ENCODE data around the gene C19orf33.
"Not testable (repeated sequence)": the region's sequence is repeated elsewhere in the genome, so short reads cannot be mapped to it uniquely, and the experiment has no call there.

C19orf33 gene

DNA sequence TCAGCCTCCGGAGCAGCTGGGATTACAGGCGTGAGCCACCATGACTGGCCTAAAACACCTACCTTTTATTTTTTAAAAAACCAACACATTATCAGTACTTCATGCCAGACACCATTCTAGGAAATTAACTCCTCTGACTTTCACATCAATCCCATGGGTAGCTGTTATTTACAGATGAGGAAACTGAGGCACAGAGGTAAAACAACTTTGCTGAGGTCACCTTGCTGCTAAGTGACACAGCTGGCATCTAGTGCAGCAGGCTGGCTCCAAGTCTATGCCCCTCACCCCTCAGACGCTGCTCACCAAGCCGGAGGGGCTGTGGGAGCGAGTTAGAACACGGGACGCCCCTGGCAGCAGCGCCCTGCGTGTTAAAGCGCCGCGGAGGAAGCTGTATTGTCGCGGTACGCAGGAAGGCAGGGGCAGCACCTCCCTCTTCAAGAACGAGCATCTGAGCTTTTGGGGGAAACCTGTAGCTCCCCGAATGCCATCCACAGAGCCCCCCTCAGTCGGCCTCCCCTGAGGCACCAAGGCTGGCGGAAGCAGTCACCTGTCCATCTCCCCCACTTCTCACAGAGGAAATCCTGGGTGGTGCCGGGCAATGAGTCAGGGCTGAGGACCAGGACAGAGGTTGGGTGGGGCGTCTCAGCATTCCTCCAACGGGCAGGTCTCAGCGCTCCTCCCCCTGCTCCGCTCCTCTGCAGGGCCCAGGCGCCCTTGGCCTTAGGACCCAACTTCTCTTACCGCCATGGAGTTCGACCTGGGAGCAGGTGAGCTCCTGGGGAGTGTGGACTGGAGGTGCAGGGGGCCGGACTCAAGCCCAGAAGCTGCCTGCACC is at the start of gene C19orf33:
Gene C19orf33, plus strand, starts transcription at position 735 of the 835 bp plus-strand sequence. Its CDS starts 11 bp downstream, at position 746.
- no peak for DNase-seq

DNA sequence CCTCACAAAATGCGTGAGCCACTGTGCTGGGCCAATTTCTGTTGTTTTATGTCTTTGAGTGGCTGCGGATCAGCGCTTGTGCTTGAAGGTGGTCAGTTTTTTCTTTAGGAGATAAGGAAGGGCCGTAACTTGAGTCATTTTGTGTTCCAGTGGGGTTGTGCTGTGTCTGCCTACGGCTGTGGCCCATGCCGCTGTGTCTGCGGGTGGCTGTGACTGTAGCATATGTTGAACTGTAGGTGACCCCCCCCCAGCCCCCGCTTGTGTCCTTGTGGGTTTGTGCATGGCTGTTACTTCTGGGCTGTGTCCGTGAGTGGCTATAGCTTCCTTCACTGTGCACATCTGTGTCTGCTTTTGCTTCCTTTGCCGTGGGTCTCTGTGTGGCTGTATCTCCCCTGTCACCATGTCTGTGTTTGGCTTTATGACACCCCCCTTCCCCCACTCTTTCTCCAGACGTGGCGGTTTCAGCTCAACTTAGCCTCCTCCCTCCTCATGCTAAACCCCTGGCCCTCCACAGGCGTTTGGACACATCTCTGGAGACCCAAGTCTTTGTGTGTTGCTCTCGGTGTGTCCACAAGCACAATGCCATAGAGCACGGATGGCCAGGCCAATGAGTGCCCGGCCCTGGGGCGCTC is 48.6 kb upstream of the C19orf33 start:
- DNase-seq: no peak

DNA sequence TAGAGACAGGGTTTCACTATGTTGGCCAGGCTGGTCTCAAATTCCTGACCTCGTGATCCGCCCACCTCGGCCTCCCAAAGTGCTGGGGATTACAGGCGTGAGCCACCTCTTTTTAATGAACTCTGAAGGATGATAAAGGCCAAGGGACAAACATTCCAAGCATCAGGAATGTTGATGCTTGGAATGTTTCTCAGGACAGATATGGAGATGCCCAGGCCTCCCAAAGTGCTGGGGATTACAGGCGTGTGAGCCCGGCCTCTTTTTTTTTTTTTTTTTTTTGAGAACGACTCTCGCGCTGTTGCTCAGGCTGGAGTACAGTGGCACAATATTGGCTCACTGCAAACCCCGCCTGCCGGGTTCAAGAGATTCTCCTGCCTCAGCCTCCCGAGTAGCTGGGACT is 42.1 kb upstream of the C19orf33 start:
- DNase-seq: not testable (repeated sequence)

DNA sequence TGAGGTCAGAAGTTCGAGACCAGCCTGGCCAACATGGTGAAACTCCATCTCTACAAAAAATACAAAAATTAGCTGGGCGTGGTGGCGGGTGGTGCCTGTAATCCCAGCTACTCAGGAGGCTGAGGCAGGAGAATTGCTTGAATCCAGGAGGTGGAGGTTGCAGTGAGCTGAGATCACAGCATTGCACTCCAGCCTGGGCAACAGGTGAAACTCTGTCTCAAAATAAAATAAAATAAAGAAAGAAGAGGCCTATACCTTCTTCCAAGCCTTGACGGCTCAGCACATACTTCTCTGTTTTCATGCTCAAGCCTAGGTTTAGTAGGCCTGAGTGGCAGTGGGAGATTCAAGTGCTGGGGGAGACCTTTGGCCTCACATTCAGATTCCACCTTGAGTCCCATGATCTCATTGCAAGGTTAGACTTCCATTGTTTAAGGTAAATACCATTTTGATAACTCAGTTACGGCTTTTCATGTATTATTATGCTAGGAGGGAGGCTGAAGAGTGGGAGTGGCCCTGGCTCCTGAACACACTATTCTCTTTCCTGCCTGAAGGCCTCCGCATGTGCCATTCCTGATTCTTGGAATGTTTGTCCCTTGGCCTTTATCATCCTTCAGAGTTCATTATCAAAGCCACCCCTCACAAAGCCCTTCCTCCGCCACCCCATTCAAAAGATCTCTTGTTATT is 41.3 kb upstream of the C19orf33 start:
- no peak for DNase-seq

DNA sequence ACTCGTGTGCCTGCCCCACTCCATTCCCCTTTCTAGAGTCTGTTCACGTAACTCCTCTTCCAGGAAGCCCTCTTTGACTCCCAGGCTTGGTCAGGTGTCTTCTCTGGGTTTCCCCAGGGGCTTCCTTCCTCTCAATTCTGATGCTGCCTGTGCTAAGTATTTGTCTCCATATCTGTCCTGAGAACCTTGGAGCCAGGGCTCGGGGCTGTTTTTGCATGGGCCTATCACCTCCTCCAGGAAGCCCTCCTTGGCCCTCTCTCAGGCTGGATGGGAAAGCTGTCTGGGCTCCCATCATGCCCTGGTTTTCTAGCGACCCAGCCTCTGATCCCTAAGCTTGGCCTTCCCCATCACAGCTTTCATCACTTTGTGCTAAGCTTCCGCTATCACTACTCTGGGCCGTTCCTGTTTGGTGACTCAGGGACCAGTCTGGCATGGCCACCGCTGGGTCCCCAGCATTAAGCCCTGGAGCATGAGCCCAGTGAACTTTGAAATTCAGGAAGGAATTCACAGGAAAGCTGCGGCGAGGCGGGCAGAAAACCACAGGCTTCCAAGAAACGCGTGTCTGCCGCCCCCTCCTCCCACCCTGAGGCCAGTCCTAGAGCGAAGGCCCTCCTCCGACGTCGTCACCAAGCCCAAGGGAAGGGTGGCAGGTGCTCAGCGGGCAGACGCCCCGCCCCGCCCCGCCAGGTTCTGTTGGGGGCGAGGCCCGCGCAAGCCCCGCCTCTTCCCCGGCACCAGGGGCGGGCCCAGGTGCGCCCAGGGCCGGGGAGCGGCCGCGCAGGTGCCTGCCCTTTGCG is 40.2 kb upstream of the C19orf33 start:
- DNase-seq: peak; percentile 79

DNA sequence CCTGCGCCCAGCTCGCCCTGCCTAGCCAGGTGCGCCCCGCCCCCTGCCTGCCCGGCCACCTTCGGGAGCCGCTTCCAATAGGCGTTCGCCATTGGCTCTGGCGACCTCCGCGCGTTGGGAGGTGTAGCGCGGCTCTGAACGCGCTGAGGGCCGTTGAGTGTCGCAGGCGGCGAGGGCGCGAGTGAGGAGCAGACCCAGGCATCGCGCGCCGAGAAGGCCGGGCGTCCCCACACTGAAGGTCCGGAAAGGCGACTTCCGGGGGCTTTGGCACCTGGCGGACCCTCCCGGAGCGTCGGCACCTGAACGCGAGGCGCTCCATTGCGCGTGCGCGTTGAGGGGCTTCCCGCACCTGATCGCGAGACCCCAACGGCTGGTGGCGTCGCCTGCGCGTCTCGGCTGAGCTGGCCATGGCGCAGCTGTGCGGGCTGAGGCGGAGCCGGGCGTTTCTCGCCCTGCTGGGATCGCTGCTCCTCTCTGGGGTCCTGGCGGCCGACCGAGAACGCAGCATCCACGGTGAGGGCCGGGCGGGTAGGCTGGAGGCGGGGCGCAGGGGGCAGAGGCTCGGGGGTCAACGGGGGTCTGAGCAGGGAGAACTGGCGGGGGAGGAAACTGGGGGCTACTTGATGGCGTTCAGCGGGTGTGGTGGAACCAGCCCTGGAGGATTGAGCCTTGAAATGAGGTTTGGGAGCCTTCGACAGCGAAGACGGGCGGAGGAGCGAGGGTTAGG is 39.4 kb upstream of the C19orf33 start, which contains the start of gene SPINT2:
Gene SPINT2, plus strand, starts transcription at position 88 of the 727 bp plus-strand sequence. Its CDS starts 320 bp downstream, at position 408.
- no peak for DNase-seq

DNA sequence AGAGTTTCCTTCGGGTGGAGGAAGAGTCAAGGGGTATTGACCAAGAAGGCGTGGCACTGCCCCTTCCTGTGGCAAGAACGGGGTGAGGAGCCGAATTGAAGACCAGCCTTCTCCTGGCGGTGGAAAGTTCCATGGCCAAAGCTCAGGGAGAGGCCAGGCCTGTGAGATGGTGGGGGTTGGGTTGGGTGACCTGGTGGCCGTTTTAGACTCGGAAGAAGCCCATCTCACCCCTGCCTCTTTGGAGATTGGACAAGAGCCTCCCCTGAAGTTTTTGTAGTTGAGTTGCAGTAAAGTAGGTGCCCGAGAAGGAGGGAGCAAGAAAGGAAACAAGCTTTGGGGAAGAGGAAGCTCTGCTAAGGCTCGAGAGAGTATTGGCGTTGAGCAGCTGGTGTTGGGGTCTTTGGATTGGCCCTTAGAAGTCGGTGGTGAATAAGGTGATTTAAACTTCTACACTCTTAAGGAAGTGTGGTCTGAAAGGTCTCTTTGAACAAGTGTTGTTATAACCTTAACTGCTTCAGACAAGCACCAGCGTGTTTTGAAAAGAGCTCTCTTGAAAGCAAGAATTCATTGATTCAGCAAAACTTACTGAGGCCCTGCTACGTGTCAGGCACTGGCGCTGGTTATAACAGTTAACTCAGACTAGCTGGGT is 38.7 kb upstream of the C19orf33 start:
- no peak for DNase-seq

DNA sequence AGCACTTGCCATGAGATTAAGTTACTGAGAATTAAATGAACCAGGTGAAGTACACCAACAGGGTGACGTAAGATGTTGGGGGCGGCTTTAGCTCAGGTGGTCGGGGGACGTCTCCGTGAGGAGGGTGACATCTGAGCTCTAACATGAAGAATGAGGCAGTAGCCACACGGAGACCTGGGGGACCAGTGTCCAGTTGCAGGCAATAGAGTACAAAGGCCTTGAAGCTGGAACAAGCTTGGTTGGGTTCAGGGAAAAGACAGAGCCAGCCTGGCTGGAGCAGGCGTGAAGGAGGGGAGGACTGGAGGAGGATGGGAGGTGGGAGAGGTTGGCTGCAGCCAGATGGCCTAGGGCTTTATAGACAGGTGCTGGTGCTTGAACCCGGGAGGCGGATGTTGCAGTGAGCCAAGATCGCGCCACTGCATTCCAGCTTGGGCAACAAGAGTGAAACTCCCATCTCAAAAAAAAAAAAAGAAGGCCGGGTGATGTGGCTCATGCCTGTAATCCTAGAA is 38.1 kb upstream of the C19orf33 start:
- no peak for DNase-seq

DNA sequence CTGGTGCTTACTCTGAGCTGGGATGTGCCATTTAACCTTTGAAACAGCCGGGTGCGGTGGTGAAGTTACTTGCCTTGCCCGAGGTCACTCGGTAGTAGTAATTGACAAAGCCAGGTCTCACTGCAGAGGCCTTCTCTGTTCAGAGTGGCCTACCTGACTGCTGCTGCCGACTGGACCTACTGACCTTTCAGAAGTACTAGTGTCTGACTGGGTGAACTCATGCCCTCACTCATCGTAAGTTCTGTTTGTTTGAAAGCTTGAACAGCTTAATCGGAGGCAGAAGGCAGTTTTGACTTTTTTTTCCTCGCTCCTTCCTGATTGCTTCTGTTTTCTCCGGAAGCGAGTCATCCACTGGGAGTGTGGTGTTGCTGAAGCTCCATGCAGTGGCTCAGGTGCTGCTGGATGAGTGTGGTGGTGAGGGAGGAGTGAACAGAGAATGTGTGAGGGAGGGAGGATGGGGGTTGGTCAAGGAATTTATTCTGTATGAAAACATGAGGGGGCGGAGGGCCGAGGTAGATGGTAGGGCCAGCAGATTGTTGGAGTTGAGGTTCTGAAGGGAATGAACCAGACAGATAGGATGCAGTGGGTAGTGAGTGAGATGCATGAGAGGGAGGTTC is 37.0 kb upstream of the C19orf33 start:
- DNase-seq: no peak

DNA sequence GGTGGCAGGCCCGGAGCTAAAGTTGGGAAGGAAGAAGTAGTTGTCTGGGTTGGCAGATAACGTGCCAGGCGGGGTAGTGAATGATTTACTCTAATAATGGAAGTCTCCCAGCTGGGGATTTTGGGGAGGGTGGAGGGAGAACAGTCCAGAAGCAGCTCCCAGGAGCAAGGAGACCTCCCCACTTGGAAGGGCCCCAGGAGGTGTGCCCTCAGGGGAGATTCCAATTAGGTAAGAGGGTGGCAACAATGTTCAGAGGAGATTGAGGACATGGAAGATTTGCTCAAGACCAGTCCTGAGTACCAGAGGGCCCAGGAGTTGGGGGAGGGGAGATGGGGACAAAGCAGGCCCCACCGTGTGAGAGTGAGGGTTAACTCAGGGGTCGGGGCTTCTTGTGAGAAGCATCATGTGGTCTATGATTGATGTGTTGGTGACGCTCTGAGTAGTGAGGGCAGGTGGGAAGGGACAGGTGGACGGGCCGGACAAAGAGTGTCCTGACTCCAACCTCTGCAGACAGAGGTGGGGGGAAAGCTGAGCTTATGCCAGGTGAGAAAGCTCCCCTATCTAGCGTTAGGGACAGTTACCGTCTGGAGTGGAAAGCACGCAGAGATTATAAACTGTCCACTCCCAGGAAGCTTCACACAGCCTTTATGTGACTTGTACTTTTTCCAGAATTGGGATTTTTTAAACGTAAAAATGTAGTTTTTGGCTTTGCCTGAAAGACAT is 36.1 kb upstream of the C19orf33 start:
- DNase-seq: no peak

DNA sequence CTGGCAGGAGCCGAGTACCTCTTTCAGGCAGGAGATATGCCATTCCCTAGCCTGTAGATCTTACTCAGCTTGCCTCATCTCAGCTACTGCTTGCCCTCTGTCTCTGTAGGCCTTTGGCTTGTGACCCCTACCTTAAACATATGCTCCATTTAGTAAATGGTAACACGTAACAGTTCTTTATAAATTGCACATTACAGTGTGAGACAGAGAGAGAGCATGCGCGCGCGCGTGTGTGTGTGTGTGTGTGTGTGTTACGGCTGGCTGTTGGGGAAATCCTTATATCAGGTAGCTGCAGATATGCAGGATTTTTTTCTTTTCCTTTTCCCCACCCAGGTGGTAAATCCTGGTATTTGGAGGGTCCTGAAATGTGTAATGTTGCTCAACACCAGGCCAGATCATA is 35.5 kb upstream of the C19orf33 start:
- no peak for DNase-seq

DNA sequence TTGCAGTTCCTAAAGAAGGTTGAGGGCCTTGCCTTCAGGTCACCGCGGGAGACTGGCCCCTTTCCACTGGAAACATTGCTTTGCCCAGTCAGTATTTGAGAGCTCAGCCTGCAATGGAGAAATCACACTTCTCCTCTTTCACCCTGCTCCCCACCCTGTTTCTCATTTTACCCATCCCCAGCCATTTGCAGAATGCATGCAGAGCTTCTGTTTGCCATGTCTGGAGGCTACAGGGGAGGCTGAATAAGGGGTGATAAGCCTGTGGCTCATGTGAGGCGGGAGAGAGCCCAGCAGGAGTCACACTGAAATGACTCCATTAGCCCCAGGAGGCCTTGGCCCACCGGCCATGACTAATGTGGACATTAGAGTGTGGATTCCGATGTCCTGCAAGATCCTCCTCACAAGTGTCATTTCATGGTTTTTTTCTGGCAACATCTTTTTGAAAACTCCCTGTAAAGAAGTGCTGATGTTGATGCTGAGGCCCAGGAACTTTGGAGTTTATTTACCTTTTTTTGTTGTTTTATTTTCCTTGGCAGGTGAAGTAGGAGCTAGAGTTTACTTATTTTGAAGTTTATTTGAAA is 33.4 kb upstream of the C19orf33 start:
- no peak for DNase-seq

DNA sequence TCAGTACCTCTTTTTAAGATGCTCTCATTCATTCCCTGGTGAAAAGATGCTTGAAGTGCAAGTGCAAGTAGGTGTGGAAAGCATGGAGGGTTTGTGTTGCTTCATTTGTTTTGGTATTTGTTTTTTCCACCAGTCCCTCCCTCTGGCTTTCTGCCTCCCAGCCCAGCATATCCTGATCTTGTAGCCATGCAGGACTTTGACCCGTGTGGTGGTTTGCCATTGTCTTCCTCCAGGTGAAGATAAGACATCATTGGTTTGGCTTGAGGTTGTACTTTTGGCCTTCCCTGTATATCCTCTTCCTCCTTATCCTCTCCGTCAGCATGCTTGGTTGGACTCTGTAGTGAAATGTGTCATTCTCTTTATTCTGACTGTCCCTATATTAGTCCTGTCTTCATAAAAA is 30.6 kb upstream of the C19orf33 start:
- DNase-seq: no peak

DNA sequence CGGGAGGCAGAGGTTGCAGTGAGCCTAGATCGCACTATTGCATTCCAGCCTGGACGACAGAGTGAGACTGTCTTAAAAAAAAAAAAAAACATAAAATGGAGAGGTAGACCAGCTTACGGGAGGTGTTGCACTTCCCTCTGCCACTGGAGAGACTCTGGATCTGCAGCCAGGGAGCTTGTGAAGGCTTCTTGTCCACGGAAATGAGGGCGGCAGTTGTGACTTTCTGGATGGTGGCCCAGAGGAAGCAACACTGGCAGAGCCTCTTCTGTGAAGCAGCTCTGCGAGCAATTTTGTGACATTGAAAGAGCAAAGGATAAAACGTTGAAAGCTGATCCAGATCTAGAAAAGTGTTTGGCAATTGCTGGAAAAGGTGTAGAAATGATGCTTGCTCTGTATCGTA is 29.3 kb upstream of the C19orf33 start:
- DNase-seq: no peak

DNA sequence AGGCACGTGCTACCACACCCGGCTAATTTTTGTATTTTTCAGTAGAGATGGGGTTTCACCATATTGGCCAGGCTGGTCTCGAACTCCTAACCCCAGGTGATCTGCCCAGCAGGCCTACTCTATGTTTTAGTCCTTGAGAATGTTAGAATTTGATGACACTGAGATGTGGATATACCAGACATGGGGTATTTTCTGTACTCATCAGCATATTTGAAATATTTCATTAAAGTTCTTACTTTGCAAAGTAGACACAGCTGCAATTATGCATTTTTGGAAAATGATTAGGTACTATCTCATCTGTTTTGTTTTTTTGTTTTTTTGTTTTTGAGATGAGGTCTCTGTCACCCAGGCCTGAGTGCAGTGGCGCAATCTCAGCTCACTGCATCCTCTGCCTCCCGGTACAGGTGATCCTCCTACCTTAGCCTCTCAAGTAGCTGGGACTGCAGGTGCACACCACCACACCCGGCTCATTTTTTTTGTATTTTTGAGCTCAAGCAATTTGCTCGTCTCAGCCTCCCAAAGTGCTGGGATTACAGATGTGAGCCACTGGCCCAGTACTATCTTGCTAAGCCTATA is 27.0 kb upstream of the C19orf33 start:
- no peak for DNase-seq

DNA sequence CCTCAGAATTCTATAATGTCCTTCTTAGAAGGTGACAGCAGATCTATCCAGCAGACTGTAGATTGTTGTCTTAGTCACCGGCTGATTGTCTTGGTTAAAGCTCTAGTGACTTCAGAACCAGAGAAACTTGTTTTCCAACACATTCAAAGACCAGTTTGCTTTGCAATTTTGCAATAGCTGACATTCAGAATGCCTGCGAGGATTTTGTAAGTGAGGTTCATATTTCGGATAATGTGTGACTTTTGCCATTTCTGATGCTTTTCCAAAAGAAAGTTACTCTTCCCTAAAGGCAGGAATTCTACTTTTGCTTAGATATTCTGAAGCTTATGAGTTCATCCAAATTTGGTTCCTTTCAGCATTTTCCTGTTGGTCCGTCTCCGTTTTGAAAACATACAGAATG is 26.5 kb upstream of the C19orf33 start:
- DNase-seq: no peak

DNA sequence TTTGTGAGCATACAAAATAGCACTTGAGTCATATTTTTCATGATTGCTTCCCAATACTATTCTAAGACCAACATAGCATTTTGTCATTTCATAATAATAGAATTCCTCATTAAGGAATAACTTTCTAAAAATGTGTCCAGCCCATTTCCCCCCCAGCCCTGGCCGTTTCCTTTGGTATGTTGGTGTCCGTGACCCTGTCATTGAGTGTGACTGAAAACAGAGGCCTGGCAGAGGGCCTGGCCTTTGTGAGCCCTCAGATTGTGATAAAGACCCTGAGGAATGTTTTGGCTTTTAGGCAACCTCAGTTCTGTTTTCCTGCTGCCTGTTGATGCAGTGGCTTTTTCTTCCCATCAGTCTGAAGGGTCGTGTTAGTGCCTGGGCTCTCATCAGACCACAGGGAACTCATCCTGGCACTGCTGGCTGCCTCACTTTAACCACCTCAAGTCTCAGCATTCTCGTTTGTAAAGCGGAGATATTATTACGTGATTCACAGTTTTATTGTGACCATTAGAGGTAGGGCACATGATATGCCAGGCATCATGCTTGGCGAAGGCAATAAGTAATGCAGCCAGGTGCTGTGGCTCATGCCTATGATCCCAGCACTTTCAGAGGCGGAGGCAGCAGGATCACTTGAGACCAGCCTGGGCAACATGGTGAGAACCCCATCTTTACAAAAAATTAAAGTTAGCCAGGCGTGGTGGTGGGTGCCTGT is 25.9 kb upstream of the C19orf33 start:
- no peak for DNase-seq

DNA sequence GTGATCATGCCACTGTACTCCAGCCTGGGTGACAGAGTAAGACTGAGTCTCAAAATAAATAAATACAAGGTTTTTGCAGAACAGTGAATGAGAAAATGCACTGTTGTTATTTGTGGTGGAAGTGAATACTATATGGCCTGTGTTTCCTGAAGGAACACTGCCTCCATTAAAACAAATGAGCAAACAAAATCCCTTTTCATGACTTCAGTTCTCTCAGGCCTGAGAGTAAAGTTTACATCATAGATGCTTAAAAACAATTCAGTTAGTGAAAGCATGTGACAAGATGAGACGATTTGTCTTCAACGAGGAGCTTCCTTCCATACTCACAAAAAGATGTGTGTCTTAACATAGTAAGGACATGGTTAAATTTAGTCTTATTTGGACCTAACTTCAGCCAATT is 25.3 kb upstream of the C19orf33 start:
- DNase-seq: no peak

All from activated CD4-positive, CD25-positive, alpha-beta regulatory T cell treated with anti-CD3 and anti-CD28 coated beads, Interleukin-2, amount 50 U/mL, for 72 hours (primary cell).